Activated CD4-positive, alpha-beta T cell treated with anti-CD3 and anti-CD28 coated beads for 48 hours (primary cell): Measurements from ENCODE around the gene ZNF284.
A peak's percentile ranks its signal among the peaks of the same experiment; 100 is the strongest.
"Not testable (repeated sequence)": the region's sequence is repeated elsewhere in the genome, so short reads cannot be mapped to it uniquely, and the experiment has no call there.

Experiments used
- DNase-seq: peaks from one replicate; pipeline ENCODE4 v3.0.0-alpha.2; 2020

ZNF284 gene

GRCh38 chr19:44111910-44112463, 40.0 kb downstream of the ZNF284 start:
- peak; percentile 25 for DNase-seq

GRCh38 chr19:44112802-44113137, 40.8 kb downstream of the ZNF284 start:
- no peak for DNase-seq

- DNase-seq: peak; percentile 89
These were observed 41.3 kb downstream of the ZNF284 start, which contains the start of gene ZNF225 for GRCh38 chr19:44113138-44113783. Gene ZNF225 (plus strand): TSS chr19:44113399. CDS start chr19:44115828, 2,429 bp downstream.

- peak; percentile 11 for DNase-seq
These were observed 41.9 kb downstream of the ZNF284 start for GRCh38 chr19:44113784-44114390.

- DNase-seq: not testable (repeated sequence)
These were observed 49.2 kb downstream of the ZNF284 start for GRCh38 chr19:44121162-44121561.

- DNase-seq: no peak
These were observed 60.0 kb downstream of the ZNF284 start for GRCh38 chr19:44131955-44132354.
